Dedifferentiated amniotic fluid mesenchymal stem cell (primary cell): ENCODE measurements around the gene LAPTM5.

Source experiments
- DNase-seq: peaks from one replicate; pipeline ENCODE4 v3.0.0-alpha.2; 2016; ENCODE audit errors: extremely low spot score

The LAPTM5 gene

DNA sequence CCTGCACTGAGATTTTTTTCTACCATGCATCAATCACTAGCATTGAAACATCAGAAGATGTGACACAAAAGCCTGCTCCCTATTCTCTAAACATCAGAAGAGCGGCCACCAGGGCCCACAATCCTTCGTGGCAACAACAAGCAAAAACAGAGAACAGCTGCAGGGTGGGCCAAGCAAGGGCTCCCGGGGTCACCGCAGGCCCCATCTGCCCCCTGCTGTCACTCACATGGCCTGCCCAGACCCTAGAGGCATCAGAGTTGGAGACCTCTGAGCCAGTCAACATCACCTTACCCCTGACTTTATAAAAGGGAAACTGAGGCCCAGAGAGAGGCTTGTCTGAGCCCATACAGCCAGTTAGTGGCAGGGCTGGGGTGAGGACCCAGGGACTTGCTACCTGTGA lies 1.8 kb downstream of the LAPTM5 start:
- no peak for DNase-seq

DNA sequence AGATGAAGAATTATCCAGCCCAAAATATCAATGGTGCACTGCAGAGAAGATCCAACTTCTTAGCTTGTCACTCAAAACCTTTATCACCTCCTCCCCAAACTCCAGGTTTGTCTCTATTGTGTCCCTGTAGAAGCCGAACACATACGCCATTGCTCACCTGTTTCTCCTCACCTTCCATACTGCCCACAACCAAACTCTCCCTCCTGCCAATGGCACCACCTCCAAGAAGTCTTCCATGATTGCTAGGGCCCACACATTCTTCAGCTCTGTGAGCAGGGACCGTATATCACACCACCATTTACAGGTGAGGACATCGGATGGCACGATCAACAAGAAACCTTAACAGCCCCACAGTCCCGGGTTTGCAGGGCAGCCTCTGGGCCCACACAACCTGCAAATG lies 2.2 kb downstream of the LAPTM5 start:
- no peak for DNase-seq

DNA sequence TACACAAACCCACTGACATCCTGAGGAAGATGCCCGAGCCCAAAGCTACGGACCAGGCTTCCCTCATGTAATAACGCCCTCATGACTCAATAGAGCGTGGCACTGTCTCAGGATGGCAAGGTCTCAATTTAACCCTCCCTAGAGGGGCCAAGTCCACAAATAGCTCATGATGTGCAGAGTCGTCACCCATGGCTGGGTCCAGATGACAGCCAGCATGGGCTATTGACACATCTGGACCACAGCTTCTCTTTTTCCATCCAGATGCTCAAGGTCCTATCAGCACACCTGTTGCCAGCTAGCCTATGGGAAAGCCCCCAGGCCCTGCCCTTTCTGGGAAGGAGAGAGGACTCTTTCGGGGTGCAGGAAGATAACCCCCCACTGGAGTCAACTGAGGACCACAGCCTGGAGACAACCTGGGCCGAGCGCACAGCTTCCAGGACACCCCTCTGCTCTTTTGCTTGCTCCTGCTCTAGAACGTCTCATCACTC lies 2.8 kb downstream of the LAPTM5 start:
- DNase-seq: no peak

DNA sequence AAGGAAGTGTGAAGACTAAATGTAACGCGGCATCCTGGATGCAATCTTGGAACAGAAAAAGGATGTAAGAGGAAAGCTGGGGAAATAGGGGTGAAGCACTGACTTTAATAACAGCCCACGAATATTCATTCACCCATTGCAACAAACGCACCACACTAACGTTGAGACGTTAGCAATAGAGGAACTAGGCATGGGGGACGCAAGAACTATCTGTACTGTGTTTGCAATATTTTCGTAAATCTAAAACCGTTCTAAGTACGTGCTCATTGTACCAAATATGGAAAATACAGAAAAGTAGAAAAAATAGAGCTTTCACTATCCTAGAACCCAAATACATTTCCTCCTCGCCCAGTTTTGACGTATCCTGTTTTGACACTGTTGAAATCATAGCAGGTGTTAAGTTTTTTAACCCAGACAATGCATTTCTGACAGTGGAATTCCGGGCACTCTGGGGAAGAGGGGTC lies 3.9 kb downstream of the LAPTM5 start:
- DNase-seq: no peak

DNA sequence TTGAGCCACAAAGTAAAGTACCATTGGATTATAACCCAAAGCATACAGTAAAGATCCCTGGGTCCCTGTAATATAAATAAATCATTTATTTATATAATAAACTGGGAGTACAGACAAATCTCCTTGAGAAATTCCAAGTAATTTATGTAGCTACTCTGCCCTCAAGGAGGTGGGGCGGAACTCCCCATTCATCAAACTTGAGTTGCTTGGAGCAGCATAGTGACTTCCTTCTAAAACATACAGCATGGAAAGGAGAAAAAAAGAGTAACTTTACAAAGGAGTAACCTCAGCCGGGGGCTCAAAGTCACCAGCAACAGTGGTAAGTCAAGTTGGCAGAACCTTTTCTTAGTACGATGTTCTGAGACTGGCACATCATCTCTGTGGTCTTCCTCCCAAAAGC lies 4.5 kb downstream of the LAPTM5 start:
- no peak for DNase-seq

DNA sequence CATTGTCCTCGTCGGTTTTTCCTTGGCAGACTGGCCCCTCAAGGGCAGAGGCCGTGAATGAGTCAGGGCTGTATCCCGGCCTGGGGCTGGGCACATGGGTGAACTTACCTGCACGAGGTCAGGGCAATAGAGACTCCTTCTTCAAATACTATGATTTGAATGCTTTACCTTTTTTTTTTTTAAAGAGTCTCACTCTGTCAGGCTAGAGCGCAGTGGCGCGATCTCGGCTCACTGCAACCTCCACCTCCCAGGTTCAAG lies 5.0 kb downstream of the LAPTM5 start:
- DNase-seq: no peak

DNA sequence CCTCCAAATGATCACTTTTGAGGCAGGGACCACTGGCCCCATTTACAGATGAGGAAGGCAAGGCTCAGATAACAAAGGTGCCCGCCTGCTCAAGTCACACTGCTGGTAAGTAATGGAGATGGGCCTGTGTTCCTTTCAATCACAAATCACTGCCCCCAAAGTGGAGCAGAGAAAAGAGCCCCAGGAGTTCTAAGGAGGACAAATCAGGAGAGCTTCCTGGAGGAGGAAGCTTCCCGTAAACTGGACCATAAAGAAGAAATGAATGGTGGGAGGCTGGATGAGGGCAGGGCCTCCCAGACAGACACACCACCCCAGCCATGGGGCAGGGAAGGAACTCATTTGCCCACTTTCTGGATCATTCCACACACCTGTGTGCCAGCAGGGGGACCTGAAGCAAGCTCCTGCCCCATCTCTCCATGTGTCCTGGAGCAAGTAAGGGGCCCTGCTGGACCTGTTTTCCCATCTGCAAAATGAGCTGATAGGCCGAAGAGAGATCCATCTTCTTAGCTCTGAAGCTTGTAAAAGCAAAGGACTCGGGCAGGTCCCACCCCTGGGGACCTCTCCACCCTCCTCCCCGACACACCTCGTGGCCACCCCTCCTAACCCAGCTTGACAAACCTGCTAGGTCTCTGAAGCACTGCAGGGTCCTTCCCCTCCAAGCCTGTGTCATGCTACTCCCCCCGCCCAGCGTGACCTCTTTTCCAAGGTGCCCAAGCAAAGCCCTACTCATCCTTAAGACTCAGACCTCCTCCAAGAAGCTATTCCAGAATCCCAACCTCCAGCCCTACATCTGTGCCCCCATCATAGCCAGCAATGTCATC lies 5.5 kb downstream of the LAPTM5 start:
- DNase-seq: no peak

DNA sequence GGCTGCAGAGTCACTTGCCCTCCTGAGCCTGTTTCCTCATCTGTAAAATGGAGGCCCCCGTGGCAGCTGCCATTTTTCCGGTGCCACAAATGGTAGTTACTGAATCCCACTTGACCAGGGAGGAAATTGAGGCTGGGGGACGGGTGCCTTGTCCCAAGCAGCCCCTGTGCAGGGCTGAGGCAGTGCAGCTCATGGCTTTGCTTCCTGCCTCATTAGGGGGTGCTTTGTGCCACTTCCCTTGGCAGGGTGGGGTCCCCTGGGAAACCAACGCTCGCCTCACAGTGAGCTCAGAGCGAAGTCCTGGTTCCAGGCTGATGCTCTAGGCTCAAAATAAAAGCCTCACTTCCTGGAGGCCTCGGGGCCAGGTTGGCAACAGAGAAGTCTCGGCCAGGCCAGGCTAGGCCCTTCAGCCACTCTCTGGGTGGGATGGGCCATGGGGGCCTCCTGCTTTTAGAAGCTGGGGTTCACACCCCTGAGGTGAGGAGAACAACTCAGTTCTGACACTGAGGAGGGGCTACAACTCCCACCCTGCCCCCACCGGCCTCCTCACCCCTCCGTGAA lies 6.8 kb downstream of the LAPTM5 start:
- no peak for DNase-seq

DNA sequence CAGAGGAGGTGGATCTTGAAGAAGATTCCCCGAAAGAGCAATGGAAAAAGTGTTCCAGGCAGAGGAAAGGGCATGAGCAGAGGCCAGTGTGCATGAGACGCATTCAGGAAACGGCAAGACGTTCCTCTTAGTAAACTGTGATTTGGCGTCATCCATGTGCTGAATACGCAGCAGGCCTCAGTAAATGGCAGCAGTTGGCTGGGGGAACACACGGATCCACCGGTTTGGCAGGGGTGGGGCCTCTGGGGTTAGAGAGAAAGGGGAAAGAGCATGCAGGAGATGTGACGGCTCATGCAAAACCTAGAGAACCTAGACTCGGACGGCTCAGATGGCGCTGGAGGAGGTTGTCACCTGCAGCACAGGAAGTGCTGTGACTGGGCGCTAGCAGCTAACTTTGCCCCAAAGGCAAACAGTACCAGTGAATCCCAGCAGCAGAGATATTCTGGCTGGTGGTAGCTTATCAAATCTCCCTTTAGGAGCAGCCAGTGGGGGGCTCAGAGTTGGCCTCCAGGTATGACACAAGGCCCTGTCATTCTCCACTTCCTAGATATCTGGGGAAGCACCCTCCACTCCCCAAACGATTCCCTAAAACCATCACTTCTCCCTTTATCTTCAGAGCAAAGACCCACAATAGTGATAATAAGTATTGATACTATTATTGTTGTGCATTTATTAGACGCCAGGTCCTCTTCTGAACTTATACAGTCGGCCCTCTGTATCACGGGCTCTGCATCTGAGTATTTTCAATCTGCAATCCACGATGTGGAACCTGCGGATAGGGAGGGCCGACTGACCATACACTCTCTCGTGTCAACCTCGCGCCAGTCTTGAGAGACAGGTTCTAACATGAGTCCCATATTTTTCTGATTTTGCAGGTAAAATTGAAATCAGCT lies 7.6 kb downstream of the LAPTM5 start:
- no peak for DNase-seq

DNA sequence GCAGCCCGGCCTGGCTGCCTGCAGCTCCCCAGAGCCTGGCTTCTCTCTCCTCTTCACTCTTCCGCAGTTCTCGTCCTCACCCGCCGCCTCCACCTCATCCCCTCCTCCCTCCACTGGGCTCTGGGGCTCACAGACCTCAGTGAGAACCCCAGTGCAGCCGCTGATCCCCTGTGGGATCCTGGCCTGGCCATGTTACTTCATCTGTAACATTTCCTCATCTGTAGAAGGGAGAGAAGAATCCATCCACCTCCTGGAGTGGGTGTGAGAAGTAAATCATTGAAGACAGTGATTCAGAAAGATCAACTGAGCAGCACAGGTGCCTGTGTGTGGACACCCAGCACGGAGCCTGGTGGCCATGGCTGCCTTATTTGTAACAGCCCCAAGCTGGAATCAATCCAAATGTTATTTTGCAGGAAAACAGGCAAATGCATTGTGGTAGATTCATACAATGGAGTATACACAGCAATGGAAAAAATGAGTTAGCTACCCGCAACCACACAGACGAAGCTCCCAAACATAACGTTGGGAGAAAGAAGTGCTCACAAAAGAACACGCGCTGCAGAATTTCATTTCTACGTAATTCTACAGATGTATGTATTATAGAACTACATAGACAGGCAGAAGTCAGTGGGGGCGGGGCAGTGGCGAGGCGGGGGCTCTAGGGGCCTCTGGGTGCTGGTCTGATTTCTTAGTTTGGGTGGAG lies 8.7 kb downstream of the LAPTM5 start:
- no peak for DNase-seq

DNA sequence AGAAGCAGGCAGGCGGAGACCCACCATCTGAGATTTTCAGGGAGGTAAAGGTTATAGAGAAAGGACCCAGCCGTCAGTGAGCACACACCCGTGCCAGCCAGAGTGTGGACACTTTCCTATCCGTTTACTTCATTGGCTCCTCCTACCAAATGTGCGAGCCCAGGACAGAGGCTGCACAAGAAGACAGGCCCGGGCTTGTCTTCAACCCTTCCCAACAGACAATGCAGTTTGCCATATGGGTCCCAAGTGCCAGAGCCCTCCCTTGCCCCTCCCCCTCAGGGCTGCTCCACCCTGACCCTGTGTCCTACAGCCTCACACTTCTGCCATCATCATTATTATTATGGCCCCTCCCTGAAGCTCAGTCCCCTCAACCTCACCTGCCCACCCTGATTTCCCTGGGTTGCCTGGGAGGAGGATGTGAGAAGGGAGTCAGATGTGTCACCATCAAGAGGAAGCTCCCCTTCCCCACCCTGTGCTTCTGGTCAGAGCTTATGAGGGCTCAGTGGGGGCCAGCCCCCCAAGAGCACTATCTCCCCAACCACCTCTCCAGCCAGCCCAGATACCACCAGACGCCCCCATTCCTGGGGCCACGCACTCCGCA lies 9.4 kb downstream of the LAPTM5 start:
- DNase-seq: no peak

DNA sequence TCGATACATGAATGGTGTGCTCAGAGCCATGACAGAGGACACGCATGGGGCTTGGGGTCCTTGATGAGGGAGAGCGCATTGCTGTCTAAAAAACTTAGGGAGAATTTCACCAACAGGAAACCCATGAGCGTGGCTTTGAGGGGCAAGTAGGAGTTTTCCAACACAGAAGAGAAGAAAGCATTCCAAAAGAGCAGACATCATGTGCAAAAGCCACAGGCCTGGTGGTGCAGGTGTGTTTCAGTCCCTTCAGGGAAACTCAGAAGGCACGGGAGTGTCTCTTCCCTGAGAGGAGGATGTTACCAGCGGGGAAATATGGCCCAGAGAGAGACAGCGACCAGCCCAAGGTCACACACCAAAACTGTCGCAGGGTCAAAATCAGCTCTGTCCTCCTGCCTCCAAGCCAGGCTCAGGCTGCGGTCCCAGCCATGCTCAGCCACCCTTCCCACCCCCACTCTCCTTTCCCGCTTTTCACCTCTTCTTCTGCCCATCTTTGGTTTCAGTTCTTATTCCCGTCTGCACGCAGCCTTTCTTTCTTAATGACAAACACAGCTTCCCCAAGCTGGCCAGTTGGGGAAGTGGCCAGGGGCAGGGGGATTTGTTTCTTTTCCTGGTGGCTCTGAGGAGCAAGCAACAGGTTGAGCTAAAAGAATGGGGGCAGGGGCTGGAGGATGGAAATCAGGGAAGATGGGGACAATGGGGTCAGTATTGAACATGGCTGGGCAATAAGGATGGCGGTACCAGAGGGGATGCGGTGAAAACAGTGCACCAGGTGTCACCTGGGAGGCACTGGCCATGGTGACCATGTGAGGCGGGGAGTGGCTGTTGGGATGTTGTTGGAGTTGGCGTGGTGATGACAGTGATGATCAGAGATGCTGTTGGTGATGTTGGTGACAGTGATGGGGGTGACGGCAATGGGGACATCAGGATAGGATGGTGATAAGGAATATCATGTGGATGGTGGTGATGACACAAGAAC lies 10.3 kb downstream of the LAPTM5 start:
- DNase-seq: no peak

DNA sequence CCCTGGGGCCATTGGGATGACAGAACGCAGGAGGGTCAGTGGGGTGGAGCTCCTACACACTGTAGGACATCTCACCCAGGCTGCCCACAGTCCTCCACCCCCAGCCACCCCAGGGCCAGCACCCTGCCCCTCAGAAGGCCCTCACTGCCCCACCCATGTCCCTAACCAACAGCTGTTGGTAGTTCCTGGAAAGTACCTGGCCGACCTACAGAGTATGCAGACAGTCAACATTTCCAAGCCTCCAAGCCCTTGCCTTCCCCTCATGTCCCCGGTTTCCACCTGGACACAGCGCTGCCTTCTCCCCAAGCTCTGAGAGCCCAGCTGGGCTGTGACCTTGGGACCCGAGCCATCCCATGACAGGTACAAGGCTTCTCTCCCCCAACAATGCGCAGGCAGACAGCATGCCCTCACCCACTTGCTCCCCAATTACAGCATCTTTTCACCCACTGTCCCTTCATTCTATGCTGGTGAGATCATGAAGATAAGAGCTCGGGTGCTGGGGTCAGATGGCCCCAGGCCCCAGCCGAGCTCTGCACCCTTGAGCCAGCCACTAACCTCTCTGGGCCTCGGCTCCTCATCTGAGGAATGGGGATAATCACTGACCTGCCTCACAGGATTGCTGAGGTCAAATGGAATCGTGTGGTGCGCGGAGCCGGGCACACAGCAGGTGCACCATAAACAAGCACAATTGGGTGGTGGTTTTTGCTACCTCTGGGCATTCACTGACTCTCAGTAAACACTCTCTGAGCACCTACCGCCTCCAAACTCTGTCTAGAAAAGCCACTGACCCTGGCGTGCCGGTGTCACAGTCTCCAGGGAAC lies 11.2 kb downstream of the LAPTM5 start:
- no peak for DNase-seq

DNA sequence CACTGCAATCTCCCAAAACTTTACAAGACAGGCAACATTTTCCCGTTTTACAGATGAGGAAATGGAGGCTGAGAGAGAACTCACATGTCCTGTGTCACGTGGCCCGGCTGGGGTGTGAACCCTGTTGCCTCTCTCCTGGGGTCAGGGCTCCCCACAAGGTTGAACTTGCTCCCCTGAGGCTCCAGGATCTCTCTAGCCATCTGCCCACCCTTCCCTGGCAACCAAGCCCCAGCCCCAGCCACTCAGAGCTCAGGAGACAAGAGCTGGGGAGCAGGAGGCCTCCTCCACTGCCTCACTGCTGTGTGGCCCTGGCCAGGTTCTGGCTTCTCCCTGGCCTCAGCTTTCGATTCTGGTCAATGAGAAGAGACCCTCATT lies 11.8 kb downstream of the LAPTM5 start:
- DNase-seq: no peak

DNA sequence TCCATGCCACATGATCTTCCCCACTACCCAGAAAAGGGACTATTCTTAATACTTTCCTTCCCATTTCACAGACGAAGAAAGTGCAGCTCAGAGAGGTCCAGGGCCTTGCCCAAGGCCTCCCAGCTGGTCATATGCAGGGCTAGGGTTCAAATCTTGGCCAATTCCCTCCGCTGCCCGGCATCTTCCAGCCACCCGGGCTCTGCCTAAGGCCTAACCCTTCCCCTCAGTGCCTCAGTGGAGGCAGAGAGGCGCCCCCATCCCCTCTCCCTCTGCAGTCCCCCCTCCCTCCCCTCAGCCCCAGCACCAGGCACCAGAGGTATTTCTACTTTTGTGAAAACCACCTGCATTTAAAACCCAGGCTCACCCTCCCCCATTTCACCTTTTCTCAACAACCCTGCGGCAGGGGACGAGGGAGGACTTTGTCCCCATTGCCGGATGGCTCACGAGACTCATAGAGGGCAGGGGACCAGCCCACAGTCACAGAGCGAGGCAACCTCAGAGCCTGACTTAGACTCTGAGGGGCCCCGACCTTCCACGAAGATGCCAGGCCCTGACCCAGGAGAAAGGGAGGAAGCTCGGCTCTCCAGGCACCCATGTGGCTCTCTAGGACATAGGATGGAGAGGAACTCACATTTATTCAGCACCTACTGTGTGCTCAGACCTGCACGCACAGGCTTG lies 12.3 kb downstream of the LAPTM5 start:
- no peak for DNase-seq

DNA sequence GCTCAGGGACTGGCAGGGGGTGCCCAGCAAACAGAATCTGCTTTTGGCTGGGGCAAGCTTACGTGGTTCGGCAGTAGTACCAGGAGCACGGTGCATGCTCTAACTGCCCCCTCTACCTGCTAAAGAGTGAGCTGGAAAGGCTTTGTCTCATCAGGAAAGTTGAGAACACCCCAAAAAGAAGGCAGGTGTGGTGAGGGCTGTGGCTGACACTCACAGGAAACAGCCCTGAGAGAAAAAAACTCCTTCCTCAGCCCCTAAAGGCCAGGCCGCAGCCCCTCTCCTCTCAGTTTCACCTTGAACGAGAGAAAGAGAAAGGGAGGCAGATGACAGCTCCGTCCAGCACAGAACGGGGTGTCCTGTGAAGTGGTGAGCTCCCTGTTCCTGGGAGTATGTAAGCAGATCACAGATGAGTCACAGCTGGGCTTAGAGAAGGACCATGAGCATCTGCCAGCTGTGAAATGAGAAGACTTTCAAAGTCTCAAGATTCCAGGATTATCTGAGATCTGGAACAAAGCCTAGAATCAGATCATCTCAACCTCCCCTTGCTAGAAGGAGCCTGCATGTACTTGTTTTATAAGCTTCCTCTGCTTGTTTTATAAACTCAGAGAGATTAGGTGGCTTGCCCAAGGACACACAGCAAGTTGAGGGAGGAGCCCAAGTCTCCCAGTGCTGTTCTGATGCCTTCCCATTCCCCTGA lies 13.4 kb downstream of the LAPTM5 start:
- DNase-seq: no peak

DNA sequence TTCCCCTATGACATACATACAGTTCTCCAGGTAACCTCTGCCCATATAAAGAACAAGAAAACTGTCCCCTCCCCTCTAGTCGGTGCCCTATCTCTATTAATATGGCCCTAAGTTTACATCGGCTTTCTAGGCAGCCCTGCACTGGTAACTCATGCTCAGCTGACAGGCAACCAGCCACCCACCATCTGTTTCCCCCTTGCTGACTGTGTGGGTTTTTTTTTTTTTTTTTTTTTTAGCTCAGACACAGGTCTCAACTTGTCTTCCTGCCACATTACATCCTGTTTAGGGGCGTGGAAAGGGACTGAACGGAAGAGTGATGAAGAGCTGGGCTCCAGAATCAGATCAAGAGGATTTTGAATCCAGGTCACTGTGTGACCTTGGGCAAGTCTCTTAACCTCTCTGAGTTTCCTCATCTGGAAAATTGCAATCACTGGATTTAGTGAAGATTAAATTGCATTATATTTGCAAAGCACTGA lies 14.0 kb downstream of the LAPTM5 start:
- DNase-seq: no peak

DNA sequence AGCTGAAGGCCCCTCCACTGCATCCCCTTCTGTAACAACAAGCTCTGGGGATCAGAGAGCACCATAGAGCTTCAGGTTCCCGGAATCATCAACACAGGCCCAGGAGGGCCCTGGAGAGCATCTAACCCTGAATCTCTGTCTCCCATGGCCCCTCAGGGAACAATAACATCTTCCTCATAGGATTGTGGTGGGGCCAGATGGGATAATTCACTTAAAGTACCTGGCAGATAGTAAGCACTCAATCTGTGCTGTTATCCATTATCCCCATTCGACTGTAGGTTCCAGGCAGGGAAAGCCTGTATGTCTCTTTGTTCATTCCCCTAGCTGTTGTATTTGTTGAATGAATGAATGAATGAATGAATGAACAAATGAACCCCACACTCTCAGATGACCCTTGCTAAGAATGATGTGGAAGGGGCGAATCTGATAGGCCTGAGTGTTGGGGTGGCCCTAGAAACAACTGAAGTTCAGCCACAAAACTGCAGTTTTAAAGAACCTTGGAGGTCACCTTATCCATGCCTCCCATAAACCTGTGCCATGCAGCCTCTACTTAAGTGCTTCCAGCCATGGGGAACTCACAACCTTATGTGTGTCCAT lies 14.5 kb downstream of the LAPTM5 start:
- no peak for DNase-seq
